Measurements from ENCODE around the gene ID4.
A peak's percentile ranks its signal among the peaks of the same experiment; 100 is the strongest.

Gene ID4

GRCh38 chr6:19836799-19837510 lies at the start of gene ID4:
Gene ID4 (plus strand): TSS chr6:19837370. CDS start chr6:19837755, 385 bp downstream.
- Histone ChIP-seq H3K9me3 (ENCODE audit: control insufficient read depth, low read length) (no peaks in the 10 kb centered on the region), H3K4me3 (ENCODE audit: low read depth, low read length) (peak within 1 kb of the TSS; percentile 52), H3K27ac (no peak within 1 kb of the TSS), H3K36me3 (ENCODE audit: control insufficient read depth, insufficient read depth, low read length) (no peaks in the 10 kb centered on the region), H3K9ac (no peak within 1 kb of the TSS), H3K79me2 (no peaks in the 10 kb centered on the region), H3K27me3 (ENCODE audit: control insufficient read depth, insufficient read depth, low read length) (no peaks in the 10 kb centered on the region), H3K4me2 (ENCODE audit: low read length) (peak within 1 kb of the TSS; percentile 63), H2AFZ (peak within 1 kb of the TSS; percentile 48), H3K4me1 (no peaks in the 10 kb centered on the region)
- TF ChIP-seq CTCF (IDR thresholded peaks at IDR 0.05), result no peak

- Histone ChIP-seq H3K4me3 (ENCODE audit: low read depth, low read length) (no peak overlapping the region), H2AFZ (no peak overlapping the region), H3K27ac (no peak overlapping the region), H3K4me1 (no peaks in the 10 kb centered on the region), H3K9me3 (ENCODE audit: control insufficient read depth, low read length) (no peaks in the 10 kb centered on the region), H3K79me2 (no peaks in the 10 kb centered on the region), H3K9ac (no peak overlapping the region), H3K4me2 (ENCODE audit: low read length) (no peak overlapping the region), H3K36me3 (ENCODE audit: control insufficient read depth, insufficient read depth, low read length) (no peaks in the 10 kb centered on the region), H3K27me3 (ENCODE audit: control insufficient read depth, insufficient read depth, low read length) (no peaks in the 10 kb centered on the region)
- TF ChIP-seq CTCF (IDR thresholded peaks at IDR 0.05), result no peak
Measured at GRCh38 chr6:19788686-19789085, 48.5 kb upstream of the ID4 start.

- Histone ChIP-seq H3K4me3 (ENCODE audit: low read depth, low read length) (no peak overlapping the region), H3K27ac (no peak overlapping the region), H3K9ac (no peak overlapping the region), H3K36me3 (ENCODE audit: control insufficient read depth, insufficient read depth, low read length) (no peaks in the 10 kb centered on the region), H3K4me2 (ENCODE audit: low read length) (no peak overlapping the region), H3K4me1 (no peaks in the 10 kb centered on the region), H3K27me3 (ENCODE audit: control insufficient read depth, insufficient read depth, low read length) (no peaks in the 10 kb centered on the region), H3K9me3 (ENCODE audit: control insufficient read depth, low read length) (no peaks in the 10 kb centered on the region), H3K79me2 (no peaks in the 10 kb centered on the region), H2AFZ (no peak overlapping the region)
- TF ChIP-seq CTCF (IDR thresholded peaks at IDR 0.05), result no peak
Measured at GRCh38 chr6:19789100-19789803, 47.9 kb upstream of the ID4 start.

GRCh38 chr6:19791267-19791666 lies 45.9 kb upstream of the ID4 start:
- Histone ChIP-seq H3K9ac (no peak overlapping the region), H2AFZ (no peak overlapping the region), H3K9me3 (ENCODE audit: control insufficient read depth, low read length) (no peaks in the 10 kb centered on the region), H3K27me3 (ENCODE audit: control insufficient read depth, insufficient read depth, low read length) (no peaks in the 10 kb centered on the region), H3K79me2 (no peaks in the 10 kb centered on the region), H3K4me3 (ENCODE audit: low read depth, low read length) (no peak overlapping the region), H3K36me3 (ENCODE audit: control insufficient read depth, insufficient read depth, low read length) (no peaks in the 10 kb centered on the region), H3K27ac (no peak overlapping the region), H3K4me2 (ENCODE audit: low read length) (no peak overlapping the region), H3K4me1 (no peaks in the 10 kb centered on the region)
- no peak for TF ChIP-seq CTCF (IDR thresholded peaks at IDR 0.05)

All from parathyroid adenoma (tissue), 2 donors.